ENCODE results near the gene DPP10.
"Not testable (repeated sequence)": the region's sequence is repeated elsewhere in the genome, so short reads cannot be mapped to it uniquely, and the experiment has no call there.

The DPP10 gene

DNA sequence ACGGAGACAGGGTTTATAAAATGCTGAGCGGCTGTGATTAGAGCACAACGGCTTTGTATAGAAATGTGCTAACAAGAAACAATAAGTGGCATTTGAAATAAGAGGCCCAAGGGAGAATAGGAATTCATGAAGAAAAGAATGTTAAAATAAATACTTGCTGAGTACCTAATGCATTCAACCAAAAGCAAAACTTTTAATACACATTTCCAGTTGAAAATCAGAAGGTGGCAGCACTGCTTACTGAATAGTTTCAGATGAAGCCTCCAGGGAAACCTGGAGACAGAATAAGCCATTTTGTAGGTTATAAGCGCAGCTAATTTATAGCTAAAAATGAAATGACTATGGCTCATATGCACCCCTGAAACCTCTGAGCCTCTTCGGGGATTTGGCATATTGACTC is 286.6 kb downstream of the DPP10 start:
- DNase-seq: no peak

DNA sequence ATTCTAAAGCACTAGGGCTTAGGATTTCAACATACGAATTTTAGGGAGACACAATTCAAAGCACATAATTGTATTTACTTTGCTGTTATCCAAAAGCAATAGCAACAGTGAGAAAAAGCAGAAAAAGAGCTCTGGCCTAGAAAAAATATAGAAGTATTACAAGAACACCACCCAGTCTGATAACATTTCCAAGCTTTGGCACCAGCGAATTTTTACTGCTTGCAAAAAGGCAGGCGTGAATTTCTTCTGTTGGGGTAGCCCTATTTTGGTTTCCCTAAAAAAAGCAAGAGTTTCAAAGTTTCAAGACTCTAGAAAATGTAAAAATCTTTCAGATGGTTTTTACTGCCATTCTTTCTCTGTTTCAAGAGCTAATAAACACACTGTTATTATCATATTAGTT is 292.7 kb downstream of the DPP10 start:
- DNase-seq: no peak

DNA sequence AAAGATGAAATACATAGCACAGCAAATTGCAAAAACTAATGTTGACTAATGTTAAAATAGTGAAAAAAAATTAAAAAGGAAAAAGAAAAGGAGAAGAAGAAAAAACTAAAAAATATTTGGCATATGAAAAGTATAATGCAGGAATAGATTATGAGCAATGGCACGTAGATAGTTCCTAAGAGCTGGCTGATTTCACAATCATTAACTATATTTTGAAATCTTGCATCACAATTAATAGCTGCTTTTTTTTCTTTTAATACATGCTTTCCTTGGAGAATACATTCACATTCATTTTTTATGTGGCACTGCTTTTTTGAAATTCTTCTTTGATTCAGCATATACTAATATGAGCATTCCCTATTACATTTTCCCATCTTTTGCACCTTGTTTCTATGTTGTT is 299.8 kb downstream of the DPP10 start:
- DNase-seq: no peak

DNA sequence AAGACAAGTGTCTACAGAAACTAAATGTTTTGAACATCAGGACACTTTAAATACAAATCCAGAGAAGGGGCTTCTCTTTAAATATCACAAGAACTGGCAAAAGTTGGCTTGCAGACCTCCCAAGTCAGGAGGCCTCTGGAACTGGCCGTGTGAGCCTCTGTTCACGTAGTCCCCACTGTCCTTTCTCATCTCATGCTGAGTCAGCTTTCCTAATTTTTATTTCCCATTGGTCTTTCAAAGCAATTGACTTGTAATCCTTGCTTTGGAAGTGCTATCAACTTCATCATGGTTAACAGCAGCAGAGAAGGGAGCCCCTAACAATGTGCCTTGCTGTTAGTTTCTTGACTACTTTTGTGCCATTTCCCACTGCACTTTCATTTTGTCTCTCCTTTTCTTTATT is 303.3 kb downstream of the DPP10 start:
- DNase-seq: no peak

DNA sequence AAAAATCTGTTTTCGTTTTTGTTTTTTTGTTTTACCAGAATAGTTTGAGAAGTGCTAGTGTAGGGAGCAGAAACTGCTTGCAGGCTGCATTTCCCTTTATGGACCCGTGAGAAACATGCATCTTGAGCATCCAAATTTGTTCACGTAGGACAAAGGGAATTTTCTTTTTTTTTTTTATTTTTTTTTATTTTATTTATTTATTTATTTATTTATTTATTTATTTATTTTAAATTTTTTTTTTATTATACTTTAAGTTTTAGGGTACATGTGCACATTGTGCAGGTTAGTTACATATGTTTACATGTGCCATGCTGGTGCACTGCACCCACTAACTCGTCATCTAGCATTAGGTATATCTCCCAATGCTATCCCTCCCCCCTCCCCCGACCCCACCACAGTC is 305.7 kb downstream of the DPP10 start:
- not testable (repeated sequence) for DNase-seq

DNA sequence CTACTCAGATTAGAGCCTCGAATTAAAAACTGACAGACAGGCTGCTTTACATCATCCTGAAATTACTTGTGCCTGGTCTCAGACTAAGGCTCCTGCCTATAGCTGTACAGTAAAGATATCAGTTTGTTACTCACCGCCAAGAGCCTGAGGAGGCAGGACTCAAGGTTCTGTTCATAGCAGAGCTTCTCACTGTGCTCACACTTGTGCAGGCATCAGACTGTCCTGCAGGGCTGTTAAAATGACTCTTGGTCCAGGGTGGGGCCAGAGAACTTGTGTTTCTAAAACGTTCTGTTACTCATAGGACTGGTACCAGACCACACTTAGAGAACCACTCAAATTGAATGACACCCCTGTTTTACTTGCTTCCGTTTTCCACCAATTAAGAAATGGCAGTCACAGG is 310.0 kb downstream of the DPP10 start:
- no peak for DNase-seq

DNA sequence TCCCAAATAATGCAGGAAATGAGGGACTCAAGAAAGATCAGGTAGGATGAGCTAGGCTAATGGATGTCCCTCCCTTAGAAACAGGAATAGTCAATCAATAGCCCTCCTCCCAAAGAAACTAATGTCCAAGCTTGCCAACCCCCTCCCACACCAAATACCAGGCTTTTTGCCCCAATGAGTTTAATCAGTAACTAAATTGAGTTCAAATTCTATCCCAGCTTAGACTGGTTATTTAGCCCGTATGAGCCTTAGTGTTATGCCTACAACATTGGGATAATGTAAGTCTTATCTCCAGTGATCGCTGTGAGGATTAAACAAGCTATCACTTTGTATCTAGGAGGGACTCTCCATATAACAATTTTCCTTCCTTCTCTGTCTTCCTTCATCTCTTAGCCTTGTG is 310.7 kb downstream of the DPP10 start:
- DNase-seq: no peak

DNA sequence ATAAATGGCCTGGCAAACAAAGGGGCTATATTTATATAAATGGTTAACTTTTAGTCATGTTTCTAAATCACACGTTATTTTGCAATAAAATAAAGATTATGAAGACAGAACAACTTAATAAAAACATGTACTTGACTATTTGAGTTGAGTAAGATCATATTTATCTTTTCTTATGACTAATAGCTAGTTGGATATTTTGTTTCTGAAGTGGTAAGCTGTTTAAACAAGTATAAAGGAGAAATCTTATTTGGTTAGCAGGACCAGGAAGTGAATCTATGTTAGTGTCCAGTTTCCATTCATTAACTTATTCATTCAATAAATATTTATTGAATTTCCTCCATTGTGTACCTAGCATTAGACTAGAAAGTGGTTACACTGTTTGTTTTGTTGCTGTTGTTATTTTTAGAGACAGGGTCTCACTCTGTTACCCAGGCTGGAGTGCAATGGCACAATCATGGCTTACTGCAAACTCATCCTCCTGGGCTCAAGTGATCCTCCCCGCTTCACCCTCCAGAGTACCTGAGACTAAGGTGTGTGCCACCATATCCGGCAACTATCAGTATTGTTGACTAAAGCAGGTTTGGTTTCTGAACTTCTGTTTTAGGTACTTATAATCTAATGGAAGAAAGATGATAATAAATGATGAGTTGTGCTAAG is 312.6 kb downstream of the DPP10 start:
- no peak for DNase-seq

DNA sequence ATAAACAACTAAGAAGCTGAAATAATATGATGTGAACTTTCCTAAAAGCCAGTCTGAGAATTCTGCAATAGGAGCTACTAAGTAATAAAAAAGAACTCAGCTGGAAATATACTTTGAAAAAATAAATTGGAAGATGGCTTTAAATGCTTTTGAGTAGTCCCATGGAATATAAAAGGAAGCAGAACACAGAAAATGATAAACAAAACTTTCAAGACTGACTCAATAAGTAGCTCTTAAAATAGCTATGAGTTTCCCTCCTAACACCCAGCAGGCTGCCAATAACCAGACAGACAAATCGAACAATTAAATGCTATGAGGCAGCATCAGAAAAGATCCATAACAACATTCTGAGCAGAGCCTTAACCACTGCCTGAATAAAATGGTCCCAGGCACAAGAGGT is 319.9 kb downstream of the DPP10 start:
- DNase-seq: no peak

DNA sequence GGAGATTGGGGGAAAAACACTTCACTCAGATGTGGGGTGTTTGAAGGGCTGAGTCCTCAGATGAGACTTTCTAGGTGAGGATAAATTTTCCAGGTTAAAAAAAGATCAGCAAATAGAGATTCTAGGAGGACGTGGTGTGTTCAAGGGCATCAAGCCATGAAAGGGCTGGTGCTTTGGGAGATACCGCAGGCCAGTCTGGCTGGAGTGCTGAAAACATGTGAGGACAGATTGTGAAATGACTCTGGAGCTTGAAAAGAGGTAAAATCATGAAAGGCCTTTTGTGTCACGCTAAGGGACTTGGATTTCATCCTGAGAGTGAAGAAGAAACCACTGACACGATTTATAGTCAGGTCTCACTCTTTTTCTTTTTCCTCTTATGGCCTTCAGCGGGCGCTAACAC is 320.5 kb downstream of the DPP10 start:
- no peak for DNase-seq

DNA sequence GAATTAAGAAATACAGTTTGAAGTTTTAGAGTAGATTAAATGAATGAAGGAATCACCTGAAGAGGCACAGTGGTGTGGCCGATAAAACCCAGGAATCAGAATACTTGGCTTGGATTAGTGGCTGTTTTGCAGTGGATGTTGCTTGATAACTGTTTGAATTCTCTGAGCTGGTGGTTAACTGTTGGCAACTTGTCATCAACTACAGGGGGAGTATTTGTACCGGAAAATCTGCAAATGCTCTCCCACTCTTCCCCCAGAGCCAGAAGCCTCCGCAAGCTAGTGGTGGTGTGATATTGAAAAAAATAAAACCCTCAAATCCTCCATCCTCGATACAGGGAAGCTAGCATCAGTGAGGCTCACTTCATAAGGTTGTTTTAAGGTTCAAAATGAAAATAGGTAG is 326.7 kb downstream of the DPP10 start:
- DNase-seq: no peak

DNA sequence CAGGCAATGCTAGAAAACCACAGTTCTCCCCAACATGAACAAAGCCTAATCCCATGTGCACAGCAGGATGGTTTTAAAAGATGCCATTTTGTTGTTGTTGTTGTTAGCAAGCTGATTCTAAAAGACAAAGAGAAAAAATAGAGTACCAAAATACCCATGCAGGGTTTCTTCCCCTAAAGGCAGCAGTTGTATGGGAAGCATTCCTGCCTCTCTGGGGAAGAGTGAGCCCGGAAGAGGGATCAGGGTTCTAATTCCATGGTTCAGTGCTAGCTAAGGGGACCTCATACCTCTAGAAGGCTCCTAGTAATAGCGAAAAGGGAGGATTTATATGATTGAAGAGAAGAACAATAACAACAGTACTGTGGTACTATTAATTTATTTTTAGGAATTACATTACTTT is 327.6 kb downstream of the DPP10 start:
- no peak for DNase-seq

DNA sequence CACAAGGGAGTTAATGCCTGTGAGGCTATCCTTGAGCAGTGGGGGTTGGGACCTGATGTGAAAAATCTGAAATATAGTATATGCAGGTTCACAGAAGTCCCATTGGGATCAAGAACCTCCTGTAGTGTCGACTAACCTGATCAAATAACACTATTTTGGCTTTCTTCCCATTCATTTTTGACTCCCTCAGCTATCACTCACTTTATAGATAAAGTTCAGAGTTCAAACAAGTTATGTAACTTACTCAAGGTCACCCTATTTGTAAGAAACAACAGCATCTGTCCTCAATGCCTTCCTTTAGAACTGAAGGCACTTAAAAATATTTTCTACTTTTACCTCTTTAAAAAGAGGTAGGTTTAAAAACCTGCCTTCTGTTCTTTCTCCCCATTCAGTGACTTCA is 341.6 kb downstream of the DPP10 start:
- DNase-seq: no peak

DNA sequence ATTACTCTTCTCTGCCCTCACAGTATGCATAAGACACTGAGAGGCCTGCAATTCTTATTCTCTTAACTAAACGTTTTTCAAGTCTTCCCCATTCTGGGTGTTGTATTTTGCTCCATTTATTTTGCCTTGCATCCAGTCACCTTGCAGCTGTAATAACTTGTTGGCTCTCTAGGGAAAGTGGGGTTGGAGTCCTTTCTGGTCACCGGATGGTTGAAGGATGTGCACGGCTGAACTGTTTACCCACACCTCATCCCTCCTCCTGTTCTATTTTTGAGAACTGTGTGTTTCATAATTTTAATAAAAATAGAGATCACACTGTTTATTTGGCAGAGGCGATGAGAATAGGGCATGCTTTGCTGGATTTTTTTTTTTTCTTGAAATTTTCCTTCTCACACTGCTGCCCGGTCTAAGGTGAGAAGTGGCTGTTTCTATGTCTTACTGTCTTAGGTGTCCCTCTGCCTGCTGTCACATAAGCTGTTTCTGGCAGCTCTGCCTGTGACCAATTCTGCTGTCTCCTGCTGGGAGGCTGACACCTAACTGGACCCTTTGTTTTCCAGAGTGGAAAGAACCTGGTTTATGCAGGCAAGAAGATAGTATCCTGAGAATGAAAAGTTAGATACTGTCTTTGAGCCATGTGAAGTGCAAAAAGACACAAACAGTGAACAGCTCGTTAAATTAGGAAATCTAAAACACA is 342.6 kb downstream of the DPP10 start:
- DNase-seq: no peak

DNA sequence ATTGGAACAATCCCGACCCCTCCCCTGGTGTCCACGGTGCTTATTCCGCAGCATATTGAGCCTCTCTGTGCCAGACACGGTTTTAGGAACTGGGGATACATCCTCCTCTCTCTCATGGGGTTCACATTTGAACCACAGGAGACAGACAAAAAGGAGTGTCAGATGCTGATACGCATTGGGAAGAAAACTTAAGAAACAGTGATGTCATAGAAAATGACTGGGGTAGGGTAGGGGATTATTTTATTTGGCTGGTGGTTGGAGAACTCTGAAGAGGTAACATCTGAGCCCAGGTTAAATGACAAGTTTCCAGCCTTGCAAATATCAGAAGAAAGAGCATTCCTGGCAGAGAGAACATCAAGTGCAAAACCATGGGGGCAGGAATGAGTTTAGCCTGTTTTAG is 344.5 kb downstream of the DPP10 start:
- DNase-seq: no peak

DNA sequence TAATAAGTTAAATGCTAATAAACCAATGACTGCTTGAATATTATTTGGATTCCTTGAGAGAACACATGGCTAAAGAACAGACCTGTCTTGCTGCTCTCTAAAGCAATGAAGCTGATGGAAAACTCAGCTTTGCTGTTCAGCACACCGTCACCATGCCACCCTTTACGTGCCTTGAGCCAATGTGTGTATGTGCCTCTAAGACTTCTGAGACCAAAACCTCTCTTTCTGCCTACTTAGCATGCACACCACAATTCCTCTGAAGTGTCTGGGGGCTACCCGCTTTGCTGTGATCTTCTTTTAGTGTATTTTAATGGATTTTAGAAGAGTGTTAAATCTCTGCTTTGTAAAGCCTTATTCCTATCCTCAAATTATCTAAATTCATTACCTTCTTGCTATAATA is 345.0 kb downstream of the DPP10 start:
- no peak for DNase-seq

DNA sequence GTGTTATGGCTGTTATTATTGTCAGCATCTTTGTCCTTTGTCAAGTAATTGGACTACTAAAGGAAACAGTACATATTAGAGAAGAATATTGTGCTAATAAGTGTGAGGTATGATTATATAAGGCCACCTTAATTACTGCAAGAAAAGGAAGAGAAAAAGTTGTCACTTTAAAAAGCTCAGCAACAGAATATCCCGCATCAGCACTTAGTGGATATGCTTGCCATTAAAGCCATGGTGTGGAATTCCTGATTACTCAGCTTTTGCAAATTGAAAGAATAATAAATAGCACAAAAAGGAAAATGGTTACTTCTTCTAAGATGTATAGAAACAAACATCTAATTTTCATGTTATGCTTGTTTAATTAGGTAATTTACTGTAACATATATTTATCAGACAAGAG is 347.5 kb downstream of the DPP10 start:
- no peak for DNase-seq

DNA sequence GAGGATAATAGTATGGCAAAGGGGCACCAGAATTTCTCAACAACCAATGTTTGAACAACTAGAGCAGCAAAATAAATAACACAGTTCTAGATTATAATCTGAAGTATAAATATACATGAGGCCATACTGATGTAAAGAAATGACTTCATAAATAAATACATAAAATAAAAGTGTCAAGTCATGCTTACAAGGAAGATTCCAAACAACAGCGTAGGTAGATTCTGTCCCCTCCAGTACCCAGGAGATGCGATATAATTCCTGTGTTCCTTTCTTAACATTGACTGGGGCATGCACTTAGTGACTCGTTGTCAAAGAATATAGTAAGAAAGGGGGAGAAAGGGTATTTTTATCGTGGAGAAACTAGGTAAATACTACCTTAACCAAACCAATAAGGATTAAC is 355.1 kb downstream of the DPP10 start:
- no peak for DNase-seq

DNA sequence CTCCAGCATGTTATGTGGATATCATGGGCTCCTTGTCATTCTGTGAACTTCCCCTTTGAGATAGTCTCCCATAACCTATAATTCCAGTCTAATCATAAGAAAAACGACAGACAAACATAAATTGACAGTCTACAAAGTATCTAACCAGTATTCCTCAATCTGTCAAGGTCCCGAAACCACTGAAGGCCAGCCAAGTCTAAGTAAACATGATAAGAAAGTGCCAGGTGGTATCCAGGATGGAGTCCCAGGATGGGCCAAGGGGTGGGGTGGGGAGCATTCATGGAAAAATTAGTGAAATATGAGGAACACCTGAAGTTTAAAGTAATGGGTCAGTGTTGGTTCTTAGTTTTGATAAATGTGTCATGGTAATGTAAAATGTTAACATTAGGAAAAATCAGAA is 355.5 kb downstream of the DPP10 start:
- DNase-seq: no peak

DNA sequence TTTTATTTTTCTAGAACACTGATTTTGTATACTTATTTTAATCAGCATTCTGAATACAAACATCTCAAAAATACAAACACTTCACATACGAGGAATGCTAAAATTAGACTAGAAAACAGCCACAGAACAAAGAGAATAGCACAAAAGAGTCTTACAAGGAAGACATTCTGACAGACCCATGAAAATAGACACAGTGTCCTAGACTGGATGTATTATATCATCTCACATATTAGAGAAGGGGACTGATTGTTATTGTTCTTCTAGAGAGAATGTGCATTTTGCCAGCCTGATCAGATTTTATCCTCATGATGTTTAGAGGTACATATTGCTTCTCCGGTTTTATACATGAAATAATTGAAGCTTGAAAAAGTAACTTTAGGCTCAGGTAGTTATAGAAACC is 357.9 kb downstream of the DPP10 start:
- DNase-seq: no peak

DNA sequence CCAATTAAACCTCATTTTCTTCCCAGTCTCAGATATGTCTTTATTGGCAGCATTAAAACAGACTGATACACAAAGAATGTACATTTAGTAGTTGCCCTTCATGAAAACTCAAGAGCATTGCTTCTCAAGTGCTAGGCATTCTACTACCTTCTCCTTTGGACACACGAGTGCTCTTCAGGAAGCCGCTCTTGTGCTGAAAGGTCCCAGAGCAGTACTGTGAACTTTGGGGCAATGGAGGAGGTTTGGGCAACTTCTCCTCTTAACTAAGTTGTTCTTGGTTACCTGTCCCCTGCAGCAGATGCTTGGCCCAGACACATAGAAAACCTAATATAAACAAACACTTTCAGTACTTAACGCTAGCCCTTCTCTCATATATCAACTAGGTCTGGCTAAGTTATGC is 362.8 kb downstream of the DPP10 start:
- DNase-seq: no peak

DNA sequence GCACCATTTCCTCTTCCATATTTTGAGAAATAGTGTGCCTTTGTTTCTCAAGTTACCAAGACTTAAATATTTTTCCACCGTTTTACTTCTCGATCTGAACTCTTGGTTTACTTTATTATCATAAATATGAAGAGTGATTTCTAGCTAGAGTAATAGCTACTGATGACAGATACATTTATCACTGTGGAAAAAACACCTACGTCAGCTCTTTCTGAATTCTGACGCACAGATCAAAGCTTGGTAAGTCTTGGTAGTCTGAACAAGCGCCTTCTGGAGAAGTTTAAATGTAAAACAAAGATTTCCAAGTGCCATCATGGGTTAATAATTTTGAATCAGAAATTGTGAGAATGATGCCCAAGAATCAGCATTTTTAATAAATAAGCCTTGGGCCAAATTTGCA is 367.7 kb downstream of the DPP10 start:
- no peak for DNase-seq

DNA sequence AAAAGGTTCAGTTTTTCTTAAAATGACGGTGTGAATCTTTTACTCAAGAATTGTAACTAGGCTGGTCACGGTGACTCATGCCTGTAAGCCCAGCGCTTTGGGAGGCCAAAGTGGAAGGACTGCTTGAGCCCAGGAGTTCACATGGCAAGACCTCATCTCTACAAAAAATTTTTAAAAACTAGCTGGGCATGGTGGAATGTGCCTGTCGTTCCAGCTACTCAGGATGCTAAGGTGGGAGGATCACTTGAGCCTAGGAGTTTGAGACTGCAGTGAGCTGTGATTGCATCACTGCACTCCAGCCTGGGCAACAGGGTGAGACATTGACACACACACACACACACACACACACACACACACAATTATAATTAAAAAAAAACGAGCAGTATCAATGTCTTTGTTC is 369.8 kb downstream of the DPP10 start:
- DNase-seq: no peak

DNA sequence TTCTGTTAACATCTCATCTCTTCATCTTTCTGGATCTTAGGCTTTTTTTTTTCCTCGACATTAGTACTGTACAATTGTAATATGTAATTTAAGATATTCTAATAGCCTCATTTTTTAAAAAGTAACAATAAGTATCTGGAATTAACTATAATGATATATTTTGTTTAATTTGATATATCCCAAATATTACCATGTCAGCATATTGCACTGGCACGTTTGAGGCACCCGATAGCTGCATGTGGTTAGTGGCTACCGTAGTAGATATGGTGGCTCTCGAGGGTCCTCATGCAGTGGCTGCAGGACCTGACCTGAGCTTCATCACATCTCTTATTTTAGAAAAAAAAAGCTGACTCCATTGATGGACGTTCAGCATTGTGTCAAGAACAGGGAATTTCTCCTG is 371.9 kb downstream of the DPP10 start:
- no peak for DNase-seq

DNA sequence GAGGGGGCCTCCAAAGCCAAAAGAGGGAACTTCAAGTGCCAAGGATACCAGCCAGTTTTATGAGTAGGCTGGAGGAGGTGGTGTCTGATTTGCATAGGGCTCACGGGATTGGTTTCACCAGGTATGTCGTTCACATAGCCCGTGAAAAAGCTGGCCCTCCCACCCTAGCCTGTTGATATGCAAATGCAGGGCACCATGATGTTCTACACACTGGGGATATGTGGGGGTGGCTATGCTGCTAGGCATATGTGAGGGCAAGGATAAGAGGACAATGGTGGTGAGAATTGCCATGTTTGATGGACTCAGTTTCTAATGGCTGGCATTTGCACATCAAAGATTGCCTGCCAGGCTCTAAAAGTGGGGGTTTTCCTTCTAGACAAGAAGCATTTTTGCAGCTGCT is 378.6 kb downstream of the DPP10 start:
- DNase-seq: no peak
